Colon (tissue), 2 donors: ENCODE data around the gene SLCO2B1.

Experiments
- FAIRE-seq: peaks from 2 replicates; lab custom pipeline; 2012; peaks lifted over from hg19 to GRCh38; lab: Jason Lieb, UNC
- donor health status: control.
- donor health status: control.

SLCO2B1 gene

DNA sequence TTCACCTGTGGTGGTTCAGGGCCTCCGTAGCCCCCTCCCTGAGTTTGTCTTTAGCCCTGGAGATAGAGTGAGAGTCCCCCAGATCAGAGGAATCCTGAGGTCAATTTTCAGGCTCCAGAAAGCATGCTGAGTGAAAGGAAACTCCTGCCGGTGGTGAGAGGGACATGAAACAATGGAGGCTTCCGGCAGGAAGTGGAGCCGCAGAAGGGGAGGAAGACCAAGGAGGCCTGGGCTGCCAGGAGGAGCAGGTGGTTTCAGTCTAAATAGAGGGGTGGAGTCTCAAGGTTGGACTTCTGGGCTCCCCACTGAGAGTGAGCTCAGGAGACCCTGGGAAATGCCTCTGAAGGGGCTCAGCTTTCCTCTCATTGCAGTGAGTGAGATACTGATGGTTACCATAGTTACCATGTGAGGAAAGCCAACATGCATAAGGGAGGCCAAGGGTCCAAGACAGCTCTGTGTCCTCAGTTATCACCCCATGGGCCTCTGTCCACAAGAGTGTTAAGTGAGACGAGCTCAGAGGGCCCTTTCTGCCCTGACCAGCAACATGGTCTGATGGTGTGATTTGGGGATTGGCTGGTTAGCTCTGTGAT is 10.7 kb downstream of the SLCO2B1 start:
- no peak for FAIRE-seq

DNA sequence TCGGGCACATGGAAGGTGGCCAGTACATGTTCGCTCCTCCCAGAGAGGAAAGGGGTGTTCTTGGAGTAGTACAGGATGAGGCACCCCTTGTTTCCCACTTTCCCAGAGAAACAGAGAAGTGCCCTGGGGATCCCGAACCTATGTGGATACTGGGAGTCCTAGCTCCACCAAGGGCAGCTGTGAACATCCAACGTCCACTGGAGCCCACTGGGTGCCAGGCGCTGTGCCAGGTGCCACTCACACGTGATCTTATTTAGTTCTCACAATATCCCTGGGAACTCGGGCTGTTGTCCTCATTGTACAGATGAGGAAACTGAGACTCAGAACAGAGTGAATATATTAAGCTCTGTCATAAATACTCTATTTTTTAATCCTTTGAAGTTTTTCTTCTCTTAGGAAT is 12.0 kb downstream of the SLCO2B1 start:
- FAIRE-seq: no peak

DNA sequence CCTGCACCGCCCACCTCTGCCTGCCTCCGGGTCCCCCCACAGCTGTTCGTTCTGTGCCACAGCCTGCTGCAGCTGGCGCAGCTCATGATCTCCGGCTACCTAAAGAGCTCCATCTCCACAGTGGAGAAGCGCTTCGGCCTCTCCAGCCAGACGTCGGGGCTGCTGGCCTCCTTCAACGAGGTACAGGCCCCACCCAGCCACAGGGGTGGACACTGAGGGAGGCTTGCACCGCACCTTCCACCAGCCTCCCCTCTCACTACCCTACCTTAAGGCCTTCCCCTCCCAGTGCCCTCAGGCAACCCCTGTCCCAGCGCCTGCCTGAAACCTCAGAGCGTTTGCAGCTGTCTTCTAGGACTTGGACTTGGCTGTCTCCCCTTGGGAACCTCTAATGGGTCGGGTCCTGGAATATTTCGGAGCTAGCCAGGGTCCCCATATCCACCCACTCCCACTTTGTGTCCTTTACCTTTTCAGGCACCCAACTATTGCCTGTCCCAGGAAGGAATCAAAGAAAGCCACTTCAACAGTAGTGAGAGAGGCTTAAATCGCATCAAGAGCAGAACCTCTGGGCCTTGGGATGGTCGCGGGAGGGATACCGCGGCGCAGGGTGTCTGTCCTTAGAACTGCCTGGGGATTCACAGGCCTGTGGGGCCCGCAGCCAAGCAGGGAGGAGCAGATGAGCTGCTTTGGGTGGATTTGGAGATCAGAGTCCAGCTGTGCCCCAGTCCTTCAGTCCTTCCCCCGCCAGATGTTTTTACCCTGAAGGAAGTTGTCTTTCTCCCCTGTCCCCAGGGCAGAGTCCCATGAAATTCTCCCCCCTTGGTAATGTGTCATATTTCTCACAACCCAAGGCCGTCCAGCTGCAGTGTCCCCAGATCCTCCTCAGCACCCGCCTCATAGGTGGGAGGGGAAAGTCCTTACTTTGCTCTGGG is 13.3 kb downstream of the SLCO2B1 start:
- no peak for FAIRE-seq

DNA sequence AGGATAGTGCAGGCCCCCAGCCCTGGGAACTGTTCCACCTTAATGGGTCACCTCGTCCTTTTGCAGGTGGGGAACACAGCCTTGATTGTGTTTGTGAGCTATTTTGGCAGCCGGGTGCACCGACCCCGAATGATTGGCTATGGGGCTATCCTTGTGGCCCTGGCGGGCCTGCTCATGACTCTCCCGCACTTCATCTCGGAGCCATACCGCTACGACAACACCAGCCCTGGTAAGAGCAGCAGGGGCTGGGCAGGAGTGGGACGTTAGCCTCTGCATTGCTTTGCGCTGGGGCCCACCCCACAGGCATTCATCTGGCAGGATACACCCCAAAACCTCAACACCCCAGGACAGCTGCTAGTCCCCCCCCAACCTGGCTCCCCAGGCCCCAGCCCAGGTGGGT is 14.8 kb downstream of the SLCO2B1 start:
- FAIRE-seq: no peak

DNA sequence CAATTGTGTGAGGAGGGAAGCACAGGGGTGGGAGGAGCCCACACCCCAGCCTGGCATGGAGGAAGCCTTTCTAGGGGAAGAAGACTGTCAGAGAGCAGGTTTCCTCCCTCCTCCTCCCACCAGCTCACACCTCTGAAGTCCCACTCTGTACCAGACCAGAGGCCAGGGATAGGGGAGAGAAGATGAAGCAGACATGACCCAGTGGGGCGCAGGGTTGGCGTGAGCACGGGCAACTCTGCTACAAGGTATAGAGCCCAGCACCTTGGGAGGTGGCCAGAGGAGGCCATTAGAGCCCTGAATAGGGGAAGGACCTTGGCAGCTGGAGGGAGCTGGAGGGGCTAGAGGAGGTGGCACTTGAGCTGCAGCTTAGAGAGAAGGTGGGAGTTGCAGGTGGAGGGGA is 15.9 kb downstream of the SLCO2B1 start:
- FAIRE-seq: no peak

DNA sequence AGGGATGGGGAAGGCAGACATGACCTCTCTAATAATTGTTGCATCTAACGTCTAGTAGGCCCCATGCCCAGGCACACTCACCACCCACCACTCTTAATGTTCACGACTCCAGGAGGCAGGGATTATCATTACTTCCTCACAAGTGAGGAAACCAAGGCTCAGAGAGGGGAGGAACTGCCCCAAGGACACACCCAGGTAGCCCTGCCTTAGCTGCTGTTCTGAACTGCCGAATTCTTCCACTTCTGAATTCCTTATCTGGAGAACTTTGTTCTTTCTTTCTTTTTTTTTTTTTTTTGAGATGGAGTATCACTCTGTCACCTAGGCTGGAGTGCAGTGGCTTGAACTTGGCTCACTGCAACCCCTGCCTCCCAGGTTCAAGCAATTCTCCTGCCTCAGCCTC is 16.7 kb downstream of the SLCO2B1 start:
- no peak for FAIRE-seq

DNA sequence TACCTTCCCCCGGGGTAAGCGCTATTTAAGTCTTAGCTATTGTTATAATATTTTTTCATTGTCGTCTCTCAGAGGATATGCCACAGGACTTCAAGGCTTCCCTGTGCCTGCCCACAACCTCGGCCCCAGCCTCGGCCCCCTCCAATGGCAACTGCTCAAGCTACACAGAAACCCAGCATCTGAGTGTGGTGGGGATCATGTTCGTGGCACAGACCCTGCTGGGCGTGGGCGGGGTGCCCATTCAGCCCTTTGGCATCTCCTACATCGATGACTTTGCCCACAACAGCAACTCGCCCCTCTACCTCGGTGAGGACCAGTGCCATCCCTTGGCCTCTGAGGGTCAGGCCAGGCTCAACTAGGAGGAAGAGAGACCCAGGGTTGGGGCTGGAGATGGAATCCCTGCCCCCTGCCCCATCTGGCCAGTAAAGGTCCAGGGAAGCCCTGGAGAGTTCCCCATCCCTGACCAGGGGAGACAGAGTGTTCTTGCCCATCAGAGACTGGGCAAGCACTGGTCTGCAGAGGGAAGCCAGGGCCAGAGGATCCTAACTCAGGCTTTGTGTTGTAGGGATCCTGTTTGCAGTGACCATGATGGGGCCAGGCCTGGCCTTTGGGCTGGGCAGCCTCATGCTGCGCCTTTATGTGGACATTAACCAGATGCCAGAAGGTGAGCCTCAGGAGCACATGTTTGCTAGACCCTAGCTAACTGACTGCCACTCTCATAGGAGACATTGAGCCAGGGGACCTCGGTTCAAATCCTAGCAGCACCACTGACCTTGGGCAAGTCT is 18.4 kb downstream of the SLCO2B1 start:
- no peak for FAIRE-seq

DNA sequence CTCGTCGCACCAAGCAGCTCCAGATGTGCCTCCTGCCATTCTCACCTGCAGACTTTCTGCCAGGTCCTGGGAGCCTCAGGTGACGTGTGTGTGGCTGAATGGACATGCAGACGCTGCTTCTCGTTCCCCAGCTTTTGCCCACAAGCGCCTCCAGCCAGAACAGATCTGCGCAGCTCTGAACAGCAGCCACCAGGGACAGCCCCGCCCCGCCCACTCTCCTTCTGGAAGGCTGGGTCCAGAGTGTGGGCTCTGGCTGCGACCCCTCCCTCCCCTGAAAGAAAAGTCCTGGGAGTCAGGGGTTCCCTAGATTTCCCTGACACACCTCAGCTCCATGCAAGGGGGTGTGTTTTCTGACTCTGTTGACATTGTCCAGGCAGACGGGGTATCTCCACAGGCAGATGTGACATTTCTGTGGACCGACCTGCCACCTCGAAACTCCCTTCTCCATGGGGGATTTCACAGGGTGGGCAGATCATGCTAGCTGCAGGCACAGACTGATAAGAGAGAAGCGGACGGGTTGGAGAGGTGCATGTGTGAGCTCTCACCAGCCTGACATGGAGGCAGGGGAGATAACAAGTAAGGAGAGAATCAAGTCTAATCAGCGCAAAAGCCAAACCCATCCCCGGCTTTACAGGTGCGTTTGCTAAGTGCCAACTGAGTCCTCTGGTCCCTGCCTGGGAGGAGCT is 19.8 kb downstream of the SLCO2B1 start:
- FAIRE-seq: no peak

DNA sequence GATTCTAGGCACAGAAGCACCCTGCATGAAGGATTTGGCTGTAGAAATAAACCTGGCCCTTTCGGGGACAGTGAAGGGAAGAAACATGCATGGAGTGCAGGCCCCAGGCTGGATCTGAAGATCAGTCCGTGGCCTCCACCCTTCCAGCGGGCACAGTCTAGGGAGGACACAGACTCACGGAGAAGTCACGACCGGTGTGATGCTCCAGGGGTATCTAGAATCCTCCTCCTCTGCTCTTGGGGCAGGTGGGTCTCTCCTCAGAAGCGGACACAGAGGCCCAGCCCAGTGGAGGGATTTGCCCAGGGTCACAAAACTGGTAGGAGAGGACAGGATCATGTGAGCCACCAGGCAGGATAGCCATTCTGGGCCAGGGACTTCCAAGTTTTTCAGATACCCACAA is 22.4 kb downstream of the SLCO2B1 start:
- no peak for FAIRE-seq

DNA sequence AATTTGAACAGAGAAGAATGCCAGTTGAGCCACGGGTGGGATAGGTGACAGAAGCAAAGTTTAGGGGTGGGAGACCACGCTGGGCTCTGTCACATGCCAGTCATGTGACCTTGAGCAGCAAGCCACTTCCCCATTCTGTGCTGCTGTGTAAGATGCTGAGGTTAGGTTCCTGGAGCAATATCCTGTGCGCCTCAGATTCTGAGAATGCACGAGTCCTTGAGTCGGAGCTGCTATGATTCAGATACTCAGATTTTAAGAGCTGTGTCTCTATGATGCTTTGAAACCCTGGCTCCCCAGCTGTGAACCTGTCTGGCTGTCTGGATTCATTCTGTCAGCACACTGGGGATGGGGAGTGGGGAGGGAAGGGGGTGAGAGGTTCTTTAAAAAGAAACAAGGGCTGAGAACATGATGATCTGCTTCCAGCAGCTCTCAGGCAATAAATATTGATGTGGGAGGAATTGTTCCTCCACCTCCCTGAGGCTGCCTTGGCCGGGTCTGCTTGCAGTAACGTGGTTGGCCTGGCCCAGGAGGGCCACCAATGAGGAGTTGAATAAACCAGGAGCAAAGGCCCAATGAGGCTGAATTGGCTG is 24.0 kb downstream of the SLCO2B1 start:
- FAIRE-seq: no peak

DNA sequence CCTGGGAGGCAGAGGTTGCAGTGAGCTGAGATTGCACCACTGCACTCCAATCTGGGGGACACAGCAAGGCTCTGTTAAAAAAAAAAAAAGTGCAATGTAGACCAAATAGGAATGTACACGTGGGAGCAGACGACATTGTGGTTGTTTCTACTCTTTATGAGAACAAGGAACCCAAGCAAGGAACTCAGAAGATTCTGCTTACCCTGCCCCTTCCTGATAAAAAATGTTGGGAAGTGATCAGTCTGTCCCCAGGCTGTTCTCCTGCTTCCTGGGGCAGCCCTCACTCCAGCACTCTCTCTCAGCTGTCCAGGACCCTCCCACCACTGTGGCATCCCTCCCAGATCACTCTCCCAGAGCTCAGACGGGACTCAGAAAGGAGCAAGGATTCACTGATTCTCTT is 31.8 kb downstream of the SLCO2B1 start:
- no peak for FAIRE-seq

DNA sequence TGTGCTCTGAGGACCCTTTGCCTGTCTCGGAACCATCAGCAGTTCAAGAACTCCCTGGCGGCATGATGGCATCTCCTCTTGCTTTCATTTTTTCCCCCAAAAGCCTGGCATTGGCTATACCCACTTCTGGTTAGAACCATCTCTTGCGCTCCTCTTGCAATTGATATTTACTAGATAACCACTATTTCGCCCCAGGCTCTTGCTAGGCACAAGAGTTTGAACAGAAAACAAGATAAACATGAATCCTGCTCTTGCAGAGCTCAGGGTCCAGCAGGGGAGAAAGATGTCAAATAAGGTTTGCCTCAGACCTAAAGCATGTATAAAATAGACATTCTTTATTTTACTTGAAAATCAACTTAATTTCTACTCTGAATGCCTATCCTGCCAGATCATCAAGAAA is 33.1 kb downstream of the SLCO2B1 start:
- FAIRE-seq: no peak

DNA sequence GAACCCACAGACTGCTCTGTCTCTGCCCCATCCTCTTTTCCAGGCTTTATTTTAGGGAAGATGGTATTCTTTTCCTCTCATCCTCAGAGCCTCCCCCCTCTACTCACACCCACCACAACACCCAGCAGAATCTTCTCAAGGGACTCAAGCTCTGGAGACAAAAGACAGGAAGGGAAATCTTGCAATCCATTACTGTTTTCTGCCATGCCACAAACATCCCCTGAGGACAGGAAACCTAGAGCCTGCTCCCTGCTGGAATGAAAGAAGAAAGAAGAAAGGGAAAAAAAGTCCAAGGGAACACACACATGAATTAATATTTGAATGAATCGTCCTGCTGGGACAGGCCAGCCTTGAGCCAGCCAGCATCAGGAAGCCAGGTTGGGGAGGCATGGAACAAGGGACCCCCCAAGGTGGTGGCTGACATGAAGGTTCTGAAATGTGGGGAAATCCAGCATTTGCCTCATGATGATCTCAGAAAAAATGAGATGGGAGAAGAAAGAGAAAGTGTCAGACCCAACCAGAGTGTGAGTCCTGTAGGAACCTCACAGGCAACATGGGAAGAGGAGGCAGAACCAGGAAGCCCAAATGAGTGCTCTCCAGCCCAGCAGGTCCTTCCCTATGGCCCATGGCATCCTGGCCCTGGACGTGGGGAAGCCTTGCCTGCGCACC is 34.0 kb downstream of the SLCO2B1 start:
- FAIRE-seq: no peak

DNA sequence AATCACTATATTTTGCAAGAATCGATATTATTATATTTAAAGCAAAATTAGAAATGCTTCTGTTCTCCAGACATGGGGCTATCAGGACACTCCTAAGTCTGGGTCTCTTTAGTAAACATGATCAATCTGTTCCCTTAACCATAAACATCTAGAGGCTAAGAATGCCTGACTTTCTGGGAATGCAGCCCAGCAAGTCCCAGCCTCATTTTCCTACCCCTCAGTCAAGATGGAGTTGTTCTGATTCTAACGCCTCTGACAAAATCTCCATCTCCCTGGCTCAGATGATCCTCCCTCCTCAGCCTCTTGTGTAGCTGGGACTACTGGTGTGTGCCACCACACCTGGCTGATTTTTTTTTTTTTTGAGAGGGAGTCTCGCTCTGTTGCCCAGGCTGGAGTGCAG is 35.0 kb downstream of the SLCO2B1 start:
- FAIRE-seq: no peak

DNA sequence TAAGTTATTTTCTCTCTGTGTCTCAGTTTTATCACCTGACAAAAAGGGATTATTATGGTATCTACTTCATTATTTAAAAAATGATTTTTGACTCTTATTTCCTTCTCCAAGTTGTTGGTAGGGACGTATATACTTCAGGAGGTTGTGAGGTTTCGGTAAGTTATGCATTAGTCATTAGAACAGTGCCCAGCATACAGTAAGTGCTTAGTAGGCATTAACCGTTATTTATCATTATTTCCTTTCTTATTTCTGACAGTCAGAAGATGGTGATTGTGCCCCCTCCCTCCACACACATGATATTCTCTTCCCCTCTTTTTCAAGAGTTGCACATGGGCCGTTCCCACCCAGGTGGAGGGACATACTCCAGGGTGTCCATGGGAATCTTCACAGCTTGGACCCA is 36.1 kb downstream of the SLCO2B1 start:
- no peak for FAIRE-seq

DNA sequence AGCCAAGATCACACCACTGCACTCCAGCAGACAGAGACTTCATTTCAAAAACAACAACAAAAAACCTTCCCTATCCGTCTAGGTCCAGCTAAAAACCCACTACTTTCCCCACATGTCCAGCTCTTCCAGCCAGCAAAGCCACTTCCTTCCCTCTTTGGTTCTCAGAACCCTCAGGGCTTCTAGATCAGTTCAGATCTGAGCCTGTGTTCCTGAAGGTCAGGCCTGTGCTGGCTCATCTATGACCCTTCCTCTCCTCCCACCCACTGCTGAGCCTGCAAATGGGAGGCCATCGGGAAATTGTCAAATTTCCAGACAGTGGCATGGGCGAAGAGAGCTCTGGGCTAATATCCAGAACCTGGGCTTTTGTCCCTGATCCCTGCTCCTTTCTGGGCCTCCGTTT is 37.8 kb downstream of the SLCO2B1 start:
- no peak for FAIRE-seq

DNA sequence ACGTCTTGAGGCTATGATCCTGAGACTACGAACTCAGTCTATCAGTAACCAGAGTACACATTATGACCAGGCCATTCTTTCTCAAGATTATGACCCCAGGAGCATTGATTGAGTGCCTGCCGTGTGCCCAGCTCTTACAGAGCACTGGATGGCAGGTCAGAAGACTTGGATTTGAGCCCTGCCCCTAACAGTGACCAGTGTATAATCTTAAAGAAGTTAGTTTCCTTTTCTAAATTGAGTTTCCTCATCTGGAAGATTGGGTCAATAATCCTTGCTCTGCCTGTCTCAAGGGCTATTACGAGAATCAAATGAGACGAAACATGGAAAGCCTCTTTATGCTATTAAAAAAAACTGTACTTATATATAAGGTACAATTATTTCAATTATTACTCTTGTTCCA is 38.2 kb downstream of the SLCO2B1 start:
- FAIRE-seq: no peak

DNA sequence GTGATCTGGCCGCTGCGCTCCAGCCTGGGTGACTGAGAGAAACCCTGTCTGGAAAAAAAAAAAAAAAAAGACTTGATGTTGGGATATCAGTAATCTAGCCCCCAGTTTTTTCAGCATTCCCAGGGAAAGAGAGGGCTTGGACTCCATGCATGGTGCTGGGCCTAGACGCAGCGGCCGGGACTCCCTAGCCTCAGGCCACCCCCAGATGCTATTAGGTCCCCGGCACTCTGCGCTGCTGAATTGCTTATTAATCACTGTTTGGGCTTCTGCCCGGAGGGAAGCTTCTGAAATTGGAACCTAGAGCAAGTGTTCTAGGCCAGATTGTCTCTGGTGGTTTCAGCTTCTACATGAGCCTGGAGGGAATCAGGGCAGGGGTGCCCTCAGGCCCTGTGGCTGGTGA is 39.0 kb downstream of the SLCO2B1 start:
- FAIRE-seq: no peak

DNA sequence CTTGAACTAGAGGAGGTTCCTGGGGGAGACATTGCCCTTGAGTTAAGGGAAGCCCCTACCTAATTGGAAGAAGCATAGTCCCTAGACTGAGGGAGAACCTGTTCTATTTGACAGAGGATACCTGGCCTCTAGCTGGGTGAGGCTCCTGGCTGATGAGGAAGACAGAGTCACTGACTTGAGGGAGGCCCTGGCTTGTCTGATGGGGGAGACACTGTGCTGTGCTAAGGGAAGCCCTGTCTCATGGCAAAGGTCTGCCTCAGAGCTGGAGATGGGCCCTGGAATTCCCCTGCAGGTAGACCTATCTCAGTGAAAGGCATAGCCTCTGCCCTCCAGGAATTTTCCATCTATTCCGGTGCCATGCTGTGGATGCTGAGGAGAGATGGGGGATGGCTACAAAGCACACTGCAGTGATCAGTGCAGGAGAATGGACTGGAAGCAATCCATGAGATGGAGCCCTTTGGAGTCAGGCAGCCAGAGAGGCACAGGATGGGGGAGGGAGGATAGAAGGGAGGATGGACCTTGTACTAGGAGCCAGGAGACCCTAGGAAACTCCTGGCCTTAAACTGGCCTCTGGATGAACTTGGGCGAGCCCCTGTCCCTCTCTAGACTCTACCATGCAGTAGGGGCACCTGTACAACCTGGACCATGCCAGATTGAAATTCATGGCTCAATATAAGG is 39.9 kb downstream of the SLCO2B1 start:
- no peak for FAIRE-seq

DNA sequence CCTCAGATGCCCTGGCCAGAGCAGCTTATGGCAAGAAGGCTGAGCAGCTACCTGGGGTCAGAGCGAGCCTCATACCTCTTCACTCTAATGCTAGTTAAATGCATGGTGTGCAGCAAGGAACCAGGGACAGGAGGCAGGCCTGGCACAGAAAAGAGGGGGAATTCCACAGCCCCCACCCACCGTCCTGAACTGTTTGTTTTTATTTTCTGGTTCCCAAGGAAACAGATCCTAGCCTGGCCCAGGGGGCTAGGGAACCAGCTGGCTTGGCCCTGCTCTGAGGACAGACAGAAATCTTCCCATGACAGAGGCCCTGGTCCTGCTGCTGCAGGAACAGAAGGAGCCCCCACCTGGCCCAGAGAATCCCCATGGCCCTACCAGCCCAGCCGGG is 40.4 kb downstream of the SLCO2B1 start:
- no peak for FAIRE-seq

DNA sequence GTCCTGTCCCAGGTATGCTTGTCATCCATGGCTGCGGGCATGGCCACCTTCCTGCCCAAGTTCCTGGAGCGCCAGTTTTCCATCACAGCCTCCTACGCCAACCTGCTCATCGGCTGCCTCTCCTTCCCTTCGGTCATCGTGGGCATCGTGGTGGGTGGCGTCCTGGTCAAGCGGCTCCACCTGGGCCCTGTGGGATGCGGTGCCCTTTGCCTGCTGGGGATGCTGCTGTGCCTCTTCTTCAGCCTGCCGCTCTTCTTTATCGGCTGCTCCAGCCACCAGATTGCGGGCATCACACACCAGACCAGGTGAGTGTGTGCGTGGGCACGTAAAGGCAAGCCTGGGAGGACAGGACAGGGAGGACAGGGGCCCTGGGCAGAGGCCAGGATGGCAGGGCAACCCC is 42.4 kb downstream of the SLCO2B1 start:
- FAIRE-seq: no peak
